SJSA1 (cell line): Measurements from ENCODE around the gene PDS5A. TPM values are rescaled to one million over a fixed set of nuclear protein-coding genes. Genes with fewer than 3 reads are reported as not detected.
"Not testable (repeated sequence)": the region's sequence is repeated elsewhere in the genome, so short reads cannot be mapped to it uniquely, and the experiment has no call there.

Experiments used
- DNase-seq, 2 experiments: peaks; one replicate each; pipeline ENCODE4 v3.0.0-alpha.2; 2015 to 2020; ENCODE audit warnings: low spot score in 2 of 2, low read depth in 1 of 2
- H3K27ac ChIP-seq: fragments of 250-450 bp; sonication (Bioruptor Pico); 2 replicates; pipeline ENCODE4 v1.5.1; 2020; ENCODE audit warnings: mild to moderate bottlenecking, moderate library complexity
- H3K27me3 ChIP-seq: fragments of 250-450 bp; sonication (Bioruptor Pico); replicated peaks from 2 replicates; pipeline ENCODE4 v1.5.1; 2020; ENCODE audit warnings: mild to moderate bottlenecking, moderate library complexity
- H3K36me3 ChIP-seq: fragments of 250-450 bp; sonication (Bioruptor Pico); 2 replicates; pipeline ENCODE4 v1.5.1; 2020; ENCODE audit warnings: mild to moderate bottlenecking
- H3K4me1 ChIP-seq: fragments of 250-450 bp; sonication (Bioruptor Pico); replicated peaks from 2 replicates; pipeline ENCODE4 v1.6.1; 2021; ENCODE audit warnings: mild to moderate bottlenecking
- H3K4me3 ChIP-seq: fragments of 250-450 bp; sonication (Bioruptor Pico); 2 replicates; pipeline ENCODE4 v1.5.1; 2020; ENCODE audit warnings: mild to moderate bottlenecking
- H3K9me3 ChIP-seq: fragments of 250-450 bp; sonication (Bioruptor Pico); replicated peaks from 2 replicates; pipeline ENCODE4 v1.5.1; 2020; ENCODE audit warnings: mild to moderate bottlenecking
- total RNA-seq: library from RNA; depleted of rRNA; stranded (reverse); fragments of >200 nt; shearing (Covaris generic); gene quantifications from 2 replicates; pipeline ENCODE4 v1.2.3, GENCODE V29; 2014; rRNA removed

The PDS5A gene
- 39.5 and 39.6 TPM in 2 replicates for total RNA-seq

- H3K4me3 ChIP-seq, result peak within 1 kb of the TSS; percentile 88
Measured at GRCh38 chr4:39977489-39978377, at the start of gene PDS5A. TSS of gene PDS5A (minus strand) at chr4:39977911. CDS start at chr4:39976577, 1,334 bp downstream.

GRCh38 chr4:40024049-40024448, 46.3 kb upstream of the PDS5A start:
- not testable (repeated sequence) for H3K27me3 ChIP-seq, H3K4me1 ChIP-seq, H3K36me3 ChIP-seq, H3K4me3 ChIP-seq, H3K27ac ChIP-seq, DNase-seq, H3K9me3 ChIP-seq

More at GRCh38 chr4:39977489-39978377, at the start of gene PDS5A:
- H3K27ac ChIP-seq, result peak within 1 kb of the TSS; percentile 81
- peak; percentile 70 to 87 for DNase-seq
- H3K4me1 ChIP-seq, result peaks cover 9% of the 10 kb centered on the region
- H3K36me3 ChIP-seq, result peaks cover 31% of the 10 kb centered on the region
- H3K27me3 ChIP-seq, result no peaks in the 10 kb centered on the region
- H3K9me3 ChIP-seq, result no peaks in the 10 kb centered on the region

- H3K4me1 ChIP-seq, H3K27ac ChIP-seq, H3K36me3 ChIP-seq, H3K4me3 ChIP-seq, H3K9me3 ChIP-seq, H3K27me3 ChIP-seq, DNase-seq: not testable (repeated sequence)
Measured at GRCh38 chr4:40021116-40021515, 43.4 kb upstream of the PDS5A start.

- Histone ChIP-seq H3K9me3 (no peaks in the 10 kb centered on the region), H3K4me1 (peaks cover 3% of the 10 kb centered on the region), H3K27ac (no peak overlapping the region), H3K27me3 (no peaks in the 10 kb centered on the region), H3K36me3 (no peaks in the 10 kb centered on the region), H3K4me3 (no peak overlapping the region)
- DNase-seq, result no peak
Measured at GRCh38 chr4:40020221-40020620, 42.5 kb upstream of the PDS5A start.

GRCh38 chr4:40016007-40016406, 38.3 kb upstream of the PDS5A start:
- H3K27me3 ChIP-seq, result no peaks in the 10 kb centered on the region
- H3K9me3 ChIP-seq, result no peaks in the 10 kb centered on the region
- no peak overlapping the region for H3K27ac ChIP-seq
- H3K4me3 ChIP-seq, result no peak overlapping the region
- no peaks in the 10 kb centered on the region for H3K36me3 ChIP-seq
- no peaks in the 10 kb centered on the region for H3K4me1 ChIP-seq
- DNase-seq, result no peak

- H3K4me1 ChIP-seq, result no peaks in the 10 kb centered on the region; the same call in 1 of the 2 replicates
- no peaks in the 10 kb centered on the region for H3K27me3 ChIP-seq
- H3K27ac ChIP-seq, result no peak overlapping the region
- DNase-seq, result no peak
- H3K4me3 ChIP-seq, result no peak overlapping the region
- H3K36me3 ChIP-seq, result no peaks in the 10 kb centered on the region
- H3K9me3 ChIP-seq, result no peaks in the 10 kb centered on the region
Measured at GRCh38 chr4:40003986-40004385, 26.3 kb upstream of the PDS5A start.

- H3K36me3 ChIP-seq, result no peaks in the 10 kb centered on the region
- H3K4me1 ChIP-seq, result no peaks in the 10 kb centered on the region; the same call in 1 of the 2 replicates
- H3K27me3 ChIP-seq, result no peaks in the 10 kb centered on the region
- H3K27ac ChIP-seq, result no peak overlapping the region
- H3K4me3 ChIP-seq, result no peak overlapping the region
- no peaks in the 10 kb centered on the region for H3K9me3 ChIP-seq
- no peak for DNase-seq
Measured at GRCh38 chr4:40000711-40001110, 23.0 kb upstream of the PDS5A start.

GRCh38 chr4:39998659-39999345, 21.1 kb upstream of the PDS5A start:
- peak overlapping the region; percentile 84 for H3K27ac ChIP-seq
- no peaks in the 10 kb centered on the region for H3K27me3 ChIP-seq
- H3K9me3 ChIP-seq, result no peaks in the 10 kb centered on the region
- DNase-seq, result peak; percentile 39 to 44
- no peaks in the 10 kb centered on the region for H3K36me3 ChIP-seq
- H3K4me3 ChIP-seq, result no peak overlapping the region
- no peaks in the 10 kb centered on the region; the same call in 1 of the 2 replicates for H3K4me1 ChIP-seq

- H3K4me3 ChIP-seq, result no peak overlapping the region
- H3K27ac ChIP-seq, result no peak overlapping the region
- H3K9me3 ChIP-seq, result no peaks in the 10 kb centered on the region
- no peak for DNase-seq
- H3K36me3 ChIP-seq, result no peaks in the 10 kb centered on the region
- H3K27me3 ChIP-seq, result no peaks in the 10 kb centered on the region
- H3K4me1 ChIP-seq, result no peaks in the 10 kb centered on the region; the same call in 1 of the 2 replicates
Measured at GRCh38 chr4:39996811-39997210, 19.1 kb upstream of the PDS5A start.

GRCh38 chr4:39994406-39994805, 16.7 kb upstream of the PDS5A start:
- no peak for DNase-seq
- H3K27me3 ChIP-seq, result no peaks in the 10 kb centered on the region
- no peak overlapping the region for H3K4me3 ChIP-seq
- no peaks in the 10 kb centered on the region for H3K9me3 ChIP-seq
- no peaks in the 10 kb centered on the region; the same call in 1 of the 2 replicates for H3K4me1 ChIP-seq
- no peak overlapping the region for H3K27ac ChIP-seq
- no peaks in the 10 kb centered on the region for H3K36me3 ChIP-seq

GRCh38 chr4:39989381-39989780, 11.7 kb upstream of the PDS5A start:
- DNase-seq, H3K9me3 ChIP-seq, H3K4me1 ChIP-seq, H3K27ac ChIP-seq, H3K36me3 ChIP-seq, H3K27me3 ChIP-seq, H3K4me3 ChIP-seq: not testable (repeated sequence)

- Histone ChIP-seq H3K4me3 (no peak overlapping the region), H3K4me1 (no peaks in the 10 kb centered on the region), H3K9me3 (no peaks in the 10 kb centered on the region), H3K27me3 (no peaks in the 10 kb centered on the region), H3K27ac (no peak overlapping the region), H3K36me3 (no peaks in the 10 kb centered on the region)
- no peak for DNase-seq
Measured at GRCh38 chr4:39987485-39987884, 9.8 kb upstream of the PDS5A start.

- H3K27me3 ChIP-seq, result no peaks in the 10 kb centered on the region
- H3K4me1 ChIP-seq, result peaks cover 9% of the 10 kb centered on the region
- H3K27ac ChIP-seq, result no peak overlapping the region
- peaks cover 31% of the 10 kb centered on the region for H3K36me3 ChIP-seq
- H3K4me3 ChIP-seq, result no peak overlapping the region
- no peaks in the 10 kb centered on the region for H3K9me3 ChIP-seq
- no peak for DNase-seq
Measured at GRCh38 chr4:39978904-39979303, 1.2 kb upstream of the PDS5A start.

- no peaks in the 10 kb centered on the region for H3K27me3 ChIP-seq
- peaks cover 31% of the 10 kb centered on the region for H3K36me3 ChIP-seq
- peak overlapping the region; percentile 81 for H3K27ac ChIP-seq
- peaks cover 9% of the 10 kb centered on the region for H3K4me1 ChIP-seq
- H3K4me3 ChIP-seq, result peak overlapping the region; percentile 88
- no peak for DNase-seq
- H3K9me3 ChIP-seq, result no peaks in the 10 kb centered on the region
Measured at GRCh38 chr4:39978378-39978775, 666 bp upstream of the PDS5A start.
